Mesenchymal stem cell (in vitro differentiated cells and primary cell): ENCODE data around the gene MYH11. TPM values are rescaled to one million over a fixed set of nuclear protein-coding genes. Genes with fewer than 3 reads are reported as not detected.
A peak's percentile ranks its signal among the peaks of the same experiment; 100 is the strongest.

Experiments used
- DNase-seq: peaks from one replicate; pipeline ENCODE4 v3.0.0-alpha.2; 2013
- H2AFZ ChIP-seq: one replicate; pipeline ENCODE4 v1.6.1; 2013; ENCODE audit warnings: low read depth, mild to moderate bottlenecking, control low read depth, inconsistent platforms, low read length, moderate library complexity
- H2AK5ac ChIP-seq: 2 replicates; pipeline ENCODE4 v1.6.1; 2013; ENCODE audit warnings: low read length, moderate library complexity, mild to moderate bottlenecking, inconsistent platforms; ENCODE audit not compliant: severe bottlenecking
- H2BK120ac ChIP-seq: one replicate; pipeline ENCODE4 v1.6.1; 2013; ENCODE audit warnings: low read depth, mild to moderate bottlenecking, inconsistent platforms, low read length, moderate library complexity
- H2BK12ac ChIP-seq, 2 experiments: one replicate each; pipeline ENCODE4 v1.6.1; 2013; ENCODE audit warnings: inconsistent platforms in 2 of 2, low read length in 2 of 2, mild to moderate bottlenecking in 2 of 2, moderate library complexity in 2 of 2, control low read depth in 1 of 2
- H2BK15ac ChIP-seq: one replicate; pipeline ENCODE4 v1.6.1; 2013; ENCODE audit warnings: mild to moderate bottlenecking, low read depth, inconsistent platforms; ENCODE audit not compliant: poor library complexity, severe bottlenecking
- H2BK5ac ChIP-seq: 2 replicates; pipeline ENCODE4 v1.6.1; 2013; ENCODE audit warnings: low read depth, mild to moderate bottlenecking, low read length, control low read depth, inconsistent platforms; ENCODE audit not compliant: poor library complexity, severe bottlenecking
- H3K14ac ChIP-seq, 2 experiments: one replicate each; pipeline ENCODE4 v1.6.1; 2013; ENCODE audit warnings: inconsistent platforms in 2 of 2, low read length in 2 of 2, control low read depth in 1 of 2, mild to moderate bottlenecking in 1 of 2, moderate library complexity in 1 of 2
- H3K18ac ChIP-seq, 2 experiments: one replicate each; pipeline ENCODE4 v1.6.1; 2013; ENCODE audit warnings: inconsistent platforms in 2 of 2, low read length in 2 of 2, control low read depth in 1 of 2, low read depth in 1 of 2, mild to moderate bottlenecking in 1 of 2
- H3K23ac ChIP-seq, 2 experiments: one replicate each; pipeline ENCODE4 v1.6.1; 2013; ENCODE audit warnings: inconsistent platforms in 2 of 2, low read length in 2 of 2, mild to moderate bottlenecking in 2 of 2, moderate library complexity in 2 of 2, control low read depth in 1 of 2
- H3K27ac ChIP-seq: 2 replicates; pipeline ENCODE4 v1.5.1; 2013; ENCODE audit warnings: mild to moderate bottlenecking, moderate library complexity, low read length, control low read depth, inconsistent platforms; ENCODE audit not compliant: poor library complexity, severe bottlenecking
- H3K27me3 ChIP-seq, 2 experiments: 2 replicates each; pipeline versions ENCODE4 v1.6.1 to v1.7.0; 2013; ENCODE audit warnings: low read length in 2 of 2, mild to moderate bottlenecking in 2 of 2, moderate library complexity in 2 of 2, control low read depth in 1 of 2, inconsistent platforms in 1 of 2; ENCODE audit not compliant: control insufficient read depth in 1 of 2, insufficient read depth in 1 of 2
- H3K36me3 ChIP-seq, 2 experiments: 2 replicates each; pipeline versions ENCODE4 v1.6.1 to v1.7.0; 2013; ENCODE audit warnings: low read length in 2 of 2, control low read depth in 1 of 2, inconsistent platforms in 1 of 2, low read depth in 1 of 2, mild to moderate bottlenecking in 1 of 2; ENCODE audit not compliant: insufficient read depth in 2 of 2, control insufficient read depth in 1 of 2
- H3K4ac ChIP-seq, 2 experiments: one replicate each; pipeline ENCODE4 v1.6.1; 2013; ENCODE audit warnings: inconsistent platforms in 2 of 2, low read length in 2 of 2, mild to moderate bottlenecking in 2 of 2, moderate library complexity in 2 of 2, control low read depth in 1 of 2, low read depth in 1 of 2
- H3K4me1 ChIP-seq: 2 replicates; pipeline ENCODE4 v1.6.1; 2013; ENCODE audit warnings: low read depth, low read length, control low read depth; ENCODE audit not compliant: control insufficient read depth, insufficient read depth
- H3K4me2 ChIP-seq: 2 replicates; pipeline ENCODE4 v1.6.1; 2013; ENCODE audit warnings: low read length, mild to moderate bottlenecking, inconsistent platforms; ENCODE audit not compliant: poor library complexity, severe bottlenecking
- H3K4me3 ChIP-seq, 2 experiments: 2 replicates each; pipeline versions ENCODE4 v1.5.1 to v1.7.0; 2013; ENCODE audit warnings: low read length in 2 of 2, mild to moderate bottlenecking in 2 of 2, control low read depth in 1 of 2, low read depth in 1 of 2; ENCODE audit not compliant: insufficient read depth in 1 of 2
- H3K79me1 ChIP-seq: replicated peaks from 2 replicates; pipeline ENCODE4 v1.6.1; 2013; ENCODE audit warnings: mild to moderate bottlenecking, control low read depth, low read length, inconsistent platforms; ENCODE audit not compliant: poor library complexity, severe bottlenecking
- H3K9ac ChIP-seq: 2 replicates; pipeline ENCODE4 v1.7.0; 2013; ENCODE audit warnings: mild to moderate bottlenecking, low read length, moderate library complexity
- H3K9me3 ChIP-seq: 2 replicates; pipeline ENCODE4 v1.7.0; 2013; ENCODE audit warnings: mild to moderate bottlenecking, low read length; ENCODE audit not compliant: control insufficient read depth
- H4K8ac ChIP-seq: one replicate; pipeline ENCODE4 v1.6.1; 2013; ENCODE audit warnings: inconsistent platforms, mild to moderate bottlenecking, low read length, moderate library complexity
- H4K91ac ChIP-seq: one replicate; pipeline ENCODE4 v1.6.1; 2013; ENCODE audit warnings: mild to moderate bottlenecking, low read length, inconsistent platforms
- WGBS: methylation state at CpG from one replicate; pipeline ENCODE4 v1.1.7; 2013; ENCODE audit warnings: mixed read lengths; 5-methylcytosine and 5-hydroxymethylcytosine counted together
- polyA plus RNA-seq, 2 experiments: library from polyadenylated mRNA; stranded (reverse); fragments of 200-250 nt; gene quantifications; one replicate each; pipeline ENCODE4 v1.2.3, GENCODE V29; 2013

The MYH11 gene
- 0.01 TPM for polyA plus RNA-seq (2013, experiment 1 of 2)
- polyA plus RNA-seq (2013, experiment 2 of 2), result 0.01 TPM

DNA sequence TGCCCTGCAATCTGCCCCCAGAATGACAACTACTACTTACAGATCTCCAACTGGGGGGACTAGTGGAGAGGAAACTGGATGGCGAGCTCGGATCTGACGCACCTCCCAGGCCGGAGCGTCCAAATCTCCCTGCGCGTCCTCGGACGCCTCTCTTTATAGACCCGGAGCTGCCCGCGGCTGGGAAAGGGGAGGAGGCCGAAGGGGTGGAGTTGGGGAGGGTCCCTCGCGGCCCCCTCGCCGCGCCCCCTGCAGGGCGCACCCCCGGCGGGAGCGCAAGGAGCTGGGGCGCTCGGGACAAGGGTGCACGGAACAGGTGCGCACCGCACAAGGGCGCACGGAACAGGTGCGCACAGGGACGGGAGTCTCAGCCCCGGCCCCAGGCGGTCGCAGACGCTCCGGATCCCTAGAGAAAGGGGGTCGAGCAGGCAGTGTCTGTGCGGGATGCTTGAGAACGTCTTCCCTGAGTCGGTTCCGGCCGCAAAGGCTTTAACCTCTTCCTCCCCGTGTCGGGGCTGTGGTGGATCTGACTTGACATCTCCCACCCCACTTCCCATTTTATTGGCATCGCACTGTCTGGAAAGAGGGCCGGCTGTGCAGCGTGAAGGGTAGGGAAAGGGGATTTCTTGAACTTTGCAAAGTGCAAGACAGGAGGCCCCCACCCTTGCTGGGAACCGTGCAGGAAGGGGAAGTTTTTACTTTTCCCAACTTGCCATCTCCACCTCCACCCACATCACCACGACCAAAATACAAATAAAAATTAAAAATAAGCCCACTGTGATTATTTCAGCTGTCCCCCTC lies at the start of gene MYH11:
Gene MYH11 (minus strand): TSS at position 128 of the 798 bp plus-strand sequence. CDS start 18,776 bp downstream, outside the sequence.
- Histone ChIP-seq H2AFZ (peak within 1 kb of the TSS; percentile 73), H3K4me1 (peaks cover 15% of the 10 kb centered on the region), H2BK5ac (no peak within 1 kb of the TSS), H4K8ac (no peak within 1 kb of the TSS), H2BK15ac (no peak within 1 kb of the TSS), H3K23ac (no peak within 1 kb of the TSS), H3K27me3 (peaks cover 55 to 56% of the 10 kb centered on the region in 2 experiments), H3K79me1 (no peaks in the 10 kb centered on the region), H3K4ac (no peak within 1 kb of the TSS), H3K36me3 (peaks cover 0 to 4% of the 10 kb centered on the region in 2 experiments), H3K27ac (no peak within 1 kb of the TSS), H3K4me2 (peak within 1 kb of the TSS; percentile 94), H3K9ac (peak within 1 kb of the TSS; percentile 56), H4K91ac (no peak within 1 kb of the TSS), H3K9me3 (no peaks in the 10 kb centered on the region), H2BK120ac (no peak within 1 kb of the TSS), H3K14ac (peak within 1 kb of the TSS in 1 of 2 experiments; percentile 87), H2AK5ac (no peak within 1 kb of the TSS), H2BK12ac (no peak within 1 kb of the TSS), H3K18ac (no peak within 1 kb of the TSS), H3K4me3 (peak within 1 kb of the TSS; percentile 56 to 77)
- WGBS, result 2% methylated on average over 31 of the region's 49 CpGs
- DNase-seq, result peak; percentile 13

DNA sequence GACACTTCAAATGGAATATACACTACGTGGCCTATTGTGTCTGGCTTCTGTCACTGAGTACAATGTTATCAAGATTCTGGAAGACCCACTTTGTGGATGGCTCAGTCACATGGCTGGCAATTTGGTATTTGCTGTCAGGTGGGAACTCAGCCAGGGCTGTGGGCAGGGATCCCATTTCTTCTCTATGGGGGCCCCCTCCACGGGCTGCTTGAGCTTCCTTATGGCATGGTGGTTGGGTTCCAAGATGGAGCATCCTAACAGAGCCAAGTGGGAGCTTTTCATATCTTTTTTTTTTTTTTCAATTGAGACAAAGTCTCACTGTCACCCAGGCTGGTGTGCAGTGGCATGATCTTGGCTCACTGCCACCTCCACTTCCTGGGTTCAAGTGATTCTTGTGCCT lies 49.6 kb upstream of the MYH11 start:
- no peak overlapping the region for H2BK5ac ChIP-seq
- H2AFZ ChIP-seq, result no peak overlapping the region
- no peak overlapping the region for H3K9ac ChIP-seq
- no peak overlapping the region for H3K4me2 ChIP-seq
- no peak overlapping the region for H2BK15ac ChIP-seq
- H3K23ac ChIP-seq, result no peak overlapping the region
- no peak overlapping the region for H4K8ac ChIP-seq
- H3K18ac ChIP-seq, result no peak overlapping the region
- no peaks in the 10 kb centered on the region for H3K36me3 ChIP-seq
- H3K27ac ChIP-seq, result no peak overlapping the region
- no peak overlapping the region for H4K91ac ChIP-seq
- H3K9me3 ChIP-seq, result no peaks in the 10 kb centered on the region
- H2BK120ac ChIP-seq, result no peak overlapping the region
- H3K4ac ChIP-seq, result no peak overlapping the region
- H3K4me1 ChIP-seq, result no peaks in the 10 kb centered on the region
- 88% methylated on average over 2 of the region's 2 CpGs for WGBS
- no peak overlapping the region for H2AK5ac ChIP-seq
- no peak overlapping the region for H2BK12ac ChIP-seq
- H3K79me1 ChIP-seq, result no peaks in the 10 kb centered on the region
- no peak for DNase-seq
- no peak overlapping the region for H3K4me3 ChIP-seq
- H3K14ac ChIP-seq, result no peak overlapping the region
- H3K27me3 ChIP-seq, result no peaks in the 10 kb centered on the region

DNA sequence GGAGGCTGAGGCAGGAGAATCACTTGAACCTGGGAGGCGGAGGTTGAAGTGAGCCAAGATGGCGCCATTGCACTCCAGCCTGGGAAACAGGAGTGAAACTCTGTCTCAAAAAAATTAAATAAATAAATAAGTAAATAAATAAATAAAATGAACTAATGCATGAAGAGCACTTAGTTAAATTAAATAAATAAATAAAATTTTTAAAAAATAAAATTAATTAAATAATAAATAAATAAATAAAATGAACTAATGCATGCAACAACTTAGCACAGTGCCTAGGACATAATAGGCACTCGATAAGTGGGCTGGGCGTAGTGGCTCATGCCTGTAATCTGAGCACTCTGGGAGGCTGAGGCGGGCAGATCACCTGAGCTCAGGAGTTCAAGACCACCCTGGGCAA lies 47.1 kb upstream of the MYH11 start:
- no peaks in the 10 kb centered on the region for H3K36me3 ChIP-seq
- no peak overlapping the region for H2AFZ ChIP-seq

DNA sequence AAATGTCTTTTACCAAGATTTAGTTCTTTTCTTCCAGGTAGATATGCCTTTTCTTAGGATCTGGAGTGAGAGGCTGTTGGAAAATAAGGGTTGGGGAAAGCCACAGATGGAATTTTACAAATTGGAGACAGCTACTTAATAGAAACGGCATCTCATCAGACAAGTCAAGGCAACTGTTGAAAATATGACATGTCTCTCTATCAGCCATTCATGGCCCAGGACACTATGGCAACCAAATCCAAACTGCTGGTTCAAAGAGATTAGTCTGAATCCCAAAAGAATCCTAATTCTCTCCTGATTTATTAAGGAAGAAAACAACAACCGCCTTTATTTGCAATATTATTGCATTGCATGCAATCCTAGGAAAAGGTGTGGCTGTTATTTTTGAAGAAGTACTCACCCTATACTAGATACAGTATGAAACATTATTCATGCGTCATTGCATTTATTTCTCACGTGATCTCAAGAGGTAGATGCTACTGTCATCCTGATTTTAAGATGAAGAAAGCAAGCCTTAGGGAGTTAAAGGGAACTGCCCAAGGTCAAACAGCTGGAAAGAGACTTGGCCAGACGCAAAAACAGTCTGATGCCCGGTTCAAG lies 44.2 kb upstream of the MYH11 start:
- no peak overlapping the region for H2BK120ac ChIP-seq
- no peak overlapping the region for H3K23ac ChIP-seq
- no peak for DNase-seq
- no peaks in the 10 kb centered on the region for H3K9me3 ChIP-seq
- H3K4me2 ChIP-seq, result no peak overlapping the region
- no peak overlapping the region for H4K91ac ChIP-seq
- no peak overlapping the region for H3K14ac ChIP-seq
- H3K4ac ChIP-seq, result no peak overlapping the region
- H2BK12ac ChIP-seq, result no peak overlapping the region
- no peak overlapping the region for H2AK5ac ChIP-seq
- H3K27me3 ChIP-seq, result no peaks in the 10 kb centered on the region
- H4K8ac ChIP-seq, result no peak overlapping the region
- H3K18ac ChIP-seq, result no peak overlapping the region
- no peaks in the 10 kb centered on the region for H3K36me3 ChIP-seq
- no peak overlapping the region for H2BK15ac ChIP-seq
- no peak overlapping the region for H3K27ac ChIP-seq
- no peak overlapping the region for H3K9ac ChIP-seq
- H2AFZ ChIP-seq, result no peak overlapping the region
- H3K79me1 ChIP-seq, result no peaks in the 10 kb centered on the region
- no peak overlapping the region for H2BK5ac ChIP-seq
- peaks cover 19% of the 10 kb centered on the region for H3K4me1 ChIP-seq
- no peak overlapping the region for H3K4me3 ChIP-seq
- 91% methylated on average over 5 of the region's 6 CpGs for WGBS

More for the DNA sequence above, 47.1 kb upstream of the MYH11 start:
- no peak overlapping the region for H2AK5ac ChIP-seq
- no peak overlapping the region for H3K14ac ChIP-seq
- DNase-seq, result no peak
- H3K27me3 ChIP-seq, result no peaks in the 10 kb centered on the region
- no peak overlapping the region for H2BK120ac ChIP-seq
- H3K4ac ChIP-seq, result no peak overlapping the region
- no peak overlapping the region for H2BK15ac ChIP-seq
- no peak overlapping the region for H4K91ac ChIP-seq
- no peaks in the 10 kb centered on the region for H3K9me3 ChIP-seq
- H3K9ac ChIP-seq, result no peak overlapping the region
- H2BK12ac ChIP-seq, result no peak overlapping the region
- H2BK5ac ChIP-seq, result no peak overlapping the region
- no peak overlapping the region for H4K8ac ChIP-seq
- no peak overlapping the region for H3K4me2 ChIP-seq
- no peak overlapping the region for H3K18ac ChIP-seq
- peaks cover 4% of the 10 kb centered on the region for H3K4me1 ChIP-seq
- H3K79me1 ChIP-seq, result no peaks in the 10 kb centered on the region
- H3K27ac ChIP-seq, result no peak overlapping the region
- H3K4me3 ChIP-seq, result no peak overlapping the region
- 94% methylated on average over 3 of the region's 5 CpGs for WGBS
- H3K23ac ChIP-seq, result no peak overlapping the region
